Neural progenitor cell (in vitro differentiated cells): ENCODE measurements around the gene HPSE2. TPM values are rescaled to one million over a fixed set of nuclear protein-coding genes. Genes with fewer than 3 reads are reported as not detected.
A peak's percentile ranks its signal among the peaks of the same experiment; 100 is the strongest.

Source experiments
- DNase-seq: peaks from one replicate; pipeline ENCODE4 v3.0.0-alpha.2; 2016; ENCODE audit warnings: low spot score
- H2AFZ ChIP-seq: fragments of 200-600 bp; sonication (generic); replicated peaks from 2 replicates; pipeline ENCODE4 v1.6.1; 2016; ENCODE audit warnings: antibody characterized with exemption
- H3F3A ChIP-seq: fragments of 200-600 bp; sonication (generic); 2 replicates; pipeline ENCODE4 v1.6.1; 2016; ENCODE audit warnings: antibody characterized with exemption, low read depth
- H3K27ac ChIP-seq: fragments of 200-600 bp; sonication (generic); 2 replicates; pipeline ENCODE4 v1.5.1; 2016; ENCODE audit warnings: mild to moderate bottlenecking
- H3K27me3 ChIP-seq: fragments of 200-600 bp; sonication (generic); 2 replicates; pipeline ENCODE4 v1.6.1; 2016; ENCODE audit warnings: mild to moderate bottlenecking, moderate library complexity
- H3K36me3 ChIP-seq: fragments of 200-600 bp; sonication (generic); 2 replicates; pipeline ENCODE4 v1.5.1; 2016
- H3K4me1 ChIP-seq: fragments of 200-600 bp; sonication (generic); 2 replicates; pipeline ENCODE4 v1.6.1; 2016; ENCODE audit warnings: mixed run types
- H3K4me2 ChIP-seq: fragments of 200-600 bp; sonication (generic); 2 replicates; pipeline ENCODE4 v1.6.1; 2016
- H3K4me3 ChIP-seq: fragments of 200-600 bp; sonication (generic); 2 replicates; pipeline ENCODE4 v1.5.1; 2016
- H3K79me2 ChIP-seq: fragments of 200-600 bp; sonication (generic); 2 replicates; pipeline ENCODE4 v1.6.1; 2016; ENCODE audit warnings: low read depth
- H3K9ac ChIP-seq: fragments of 200-600 bp; sonication (generic); 2 replicates; pipeline ENCODE4 v1.6.1; 2016
- H3K9me3 ChIP-seq: fragments of 200-600 bp; sonication (generic); 2 replicates; pipeline ENCODE4 v1.5.1; 2016; ENCODE audit warnings: low read depth
- H4K20me1 ChIP-seq: fragments of 200-600 bp; sonication (generic); 2 replicates; pipeline ENCODE4 v1.6.1; 2016; ENCODE audit warnings: low read depth
- H3K27ac Mint-ChIP-seq: 3 replicates; pipeline ENCODE4 v1.8.0; 2021; ENCODE audit warnings: mixed read lengths
- H3K27me3 Mint-ChIP-seq: 2 replicates; pipeline ENCODE4 v1.8.0; 2022; ENCODE audit warnings: low read depth, mild to moderate bottlenecking, inconsistent platforms, moderate library complexity, mixed read lengths; ENCODE audit not compliant: insufficient read depth
- H3K36me3 Mint-ChIP-seq: 3 replicates; pipeline ENCODE4 v1.8.0; 2021; ENCODE audit warnings: mixed read lengths
- H3K4me1 Mint-ChIP-seq: 3 replicates; pipeline ENCODE4 v1.8.0; 2021; ENCODE audit warnings: mixed read lengths
- H3K4me3 Mint-ChIP-seq: 3 replicates; pipeline ENCODE4 v1.8.0; 2021; ENCODE audit warnings: mild to moderate bottlenecking, moderate library complexity, mixed read lengths
- H3K9me3 Mint-ChIP-seq: 3 replicates; pipeline ENCODE4 v1.8.0; 2020; ENCODE audit warnings: mixed read lengths
- EZH2 ChIP-seq: fragments of 200-600 bp; sonication (generic); IDR thresholded peaks from 2 replicates; pipeline ENCODE4 v1.6.1; 2017; ENCODE audit warnings: antibody characterized with exemption, mild to moderate bottlenecking, moderate library complexity
- EZH2phosphoT487 ChIP-seq: fragments of 200-600 bp; sonication (generic); IDR thresholded peaks from 2 replicates; pipeline ENCODE4 v1.6.1; 2017; ENCODE audit warnings: antibody characterized with exemption
- total RNA-seq: library from RNA; depleted of rRNA; stranded (reverse); fragments of >200 nt; gene quantifications from 2 replicates; pipeline ENCODE4 v1.2.3, GENCODE V29; 2015; ENCODE audit warnings: low replicate concordance
- TF ChIP-seq, protein P1 (sequence below): fragments of 200-600 bp; sonication (generic); IDR thresholded peaks from 2 replicates; pipeline ENCODE4 v1.5.1; 2017; ENCODE audit warnings: antibody characterized with exemption, mild to moderate bottlenecking

Gene HPSE2
- total RNA-seq, 1 donor from 2014 or later: 3.4 TPM

DNA sequence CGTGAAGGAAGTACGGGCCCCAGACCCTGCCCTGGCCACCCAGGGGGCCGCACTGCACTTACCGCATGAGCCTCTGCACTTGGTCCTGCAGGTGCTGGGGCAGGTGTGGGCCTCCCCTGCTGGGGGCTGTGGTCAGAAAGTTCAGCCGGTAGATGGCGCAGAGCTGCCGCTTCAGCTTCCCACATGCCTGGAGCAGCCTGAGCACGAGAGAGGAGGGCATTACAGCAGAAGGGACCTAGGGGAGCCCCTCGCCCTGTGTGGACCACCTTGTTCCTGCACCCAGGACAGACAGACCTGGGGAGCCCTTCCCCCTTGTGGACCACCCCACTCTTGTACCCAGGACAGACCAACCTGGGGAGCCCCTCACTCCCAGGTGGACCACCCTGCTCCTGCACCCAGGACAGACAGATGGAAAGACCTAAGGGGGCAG is 811.9 kb downstream of the HPSE2 start:
- Histone ChIP-seq H3K27me3 (no peaks in the 10 kb centered on the region), H3K4me3 (no peak overlapping the region), H3K9ac (no peak overlapping the region), H3F3A (no peaks in the 10 kb centered on the region), H3K27ac (no peak overlapping the region), H4K20me1 (no peaks in the 10 kb centered on the region), H3K79me2 (no peaks in the 10 kb centered on the region), H3K4me2 (no peak overlapping the region), H2AFZ (no peak overlapping the region), H3K4me1 (no peaks in the 10 kb centered on the region), H3K9me3 (no peaks in the 10 kb centered on the region), H3K36me3 (no peaks in the 10 kb centered on the region)
- H3K27me3 Mint-ChIP-seq: peaks cover 2% of the 10 kb centered on the region
- DNase-seq: peak; percentile 53
- H3K36me3 Mint-ChIP-seq: peaks cover 2% of the 10 kb centered on the region
- peaks cover 4% of the 10 kb centered on the region for H3K4me1 Mint-ChIP-seq
- no peaks in the 10 kb centered on the region for H3K9me3 Mint-ChIP-seq
- TF ChIP-seq EZH2phosphoT487 (no peak), EZH2 (no peak)
- TF ChIP-seq, protein P1, sequence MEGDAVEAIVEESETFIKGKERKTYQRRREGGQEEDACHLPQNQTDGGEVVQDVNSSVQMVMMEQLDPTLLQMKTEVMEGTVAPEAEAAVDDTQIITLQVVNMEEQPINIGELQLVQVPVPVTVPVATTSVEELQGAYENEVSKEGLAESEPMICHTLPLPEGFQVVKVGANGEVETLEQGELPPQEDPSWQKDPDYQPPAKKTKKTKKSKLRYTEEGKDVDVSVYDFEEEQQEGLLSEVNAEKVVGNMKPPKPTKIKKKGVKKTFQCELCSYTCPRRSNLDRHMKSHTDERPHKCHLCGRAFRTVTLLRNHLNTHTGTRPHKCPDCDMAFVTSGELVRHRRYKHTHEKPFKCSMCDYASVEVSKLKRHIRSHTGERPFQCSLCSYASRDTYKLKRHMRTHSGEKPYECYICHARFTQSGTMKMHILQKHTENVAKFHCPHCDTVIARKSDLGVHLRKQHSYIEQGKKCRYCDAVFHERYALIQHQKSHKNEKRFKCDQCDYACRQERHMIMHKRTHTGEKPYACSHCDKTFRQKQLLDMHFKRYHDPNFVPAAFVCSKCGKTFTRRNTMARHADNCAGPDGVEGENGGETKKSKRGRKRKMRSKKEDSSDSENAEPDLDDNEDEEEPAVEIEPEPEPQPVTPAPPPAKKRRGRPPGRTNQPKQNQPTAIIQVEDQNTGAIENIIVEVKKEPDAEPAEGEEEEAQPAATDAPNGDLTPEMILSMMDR: peak; percentile 65
- no peak overlapping the region for H3K4me3 Mint-ChIP-seq
- H3K27ac Mint-ChIP-seq: no peak overlapping the region

GRCh38 chr10:98422182-98422581 is 813.5 kb downstream of the HPSE2 start:
- H3K4me1 Mint-ChIP-seq: peaks cover 4% of the 10 kb centered on the region
- H3F3A ChIP-seq: no peaks in the 10 kb centered on the region
- H3K36me3 Mint-ChIP-seq: peaks cover 2% of the 10 kb centered on the region
- H3K27me3 Mint-ChIP-seq: peaks cover 3% of the 10 kb centered on the region
- H3K36me3 ChIP-seq: no peaks in the 10 kb centered on the region
- no peak overlapping the region for H3K9ac ChIP-seq
- H3K27ac ChIP-seq: no peak overlapping the region
- H3K4me1 ChIP-seq: no peaks in the 10 kb centered on the region
- no peak for DNase-seq
- H3K9me3 Mint-ChIP-seq: no peaks in the 10 kb centered on the region
- no peaks in the 10 kb centered on the region for H4K20me1 ChIP-seq
- no peak overlapping the region for H3K27ac Mint-ChIP-seq
- TF ChIP-seq, protein P1: no peak
- no peak for TF ChIP-seq EZH2phosphoT487
- TF ChIP-seq EZH2: no peak
- no peak overlapping the region for H3K4me2 ChIP-seq
- H3K79me2 ChIP-seq: no peaks in the 10 kb centered on the region
- no peak overlapping the region for H3K4me3 ChIP-seq
- no peak overlapping the region for H3K4me3 Mint-ChIP-seq
- no peak overlapping the region for H2AFZ ChIP-seq
- no peaks in the 10 kb centered on the region for H3K27me3 ChIP-seq
- H3K9me3 ChIP-seq: no peaks in the 10 kb centered on the region

- no peak for TF ChIP-seq EZH2
- no peak for TF ChIP-seq EZH2phosphoT487
- TF ChIP-seq, protein P1: no peak
- no peaks in the 10 kb centered on the region for H3K79me2 ChIP-seq
- no peak overlapping the region for H3K9ac ChIP-seq
- H3F3A ChIP-seq: peaks cover 3% of the 10 kb centered on the region
- Mint-ChIP-seq H3K4me3 (no peak overlapping the region), H3K36me3 (peaks cover 2% of the 10 kb centered on the region), H3K27ac (no peak overlapping the region), H3K4me1 (peaks cover 16% of the 10 kb centered on the region), H3K27me3 (peaks cover 4% of the 10 kb centered on the region), H3K9me3 (no peaks in the 10 kb centered on the region)
- no peak overlapping the region for H3K27ac ChIP-seq
- no peaks in the 10 kb centered on the region for H3K9me3 ChIP-seq
- DNase-seq: no peak
- no peaks in the 10 kb centered on the region for H4K20me1 ChIP-seq
- no peak overlapping the region for H3K4me2 ChIP-seq
- no peak overlapping the region for H3K4me3 ChIP-seq
- no peak overlapping the region for H2AFZ ChIP-seq
- H3K27me3 ChIP-seq: no peaks in the 10 kb centered on the region
- no peaks in the 10 kb centered on the region for H3K36me3 ChIP-seq
- no peaks in the 10 kb centered on the region for H3K4me1 ChIP-seq
These were observed 814.9 kb downstream of the HPSE2 start for GRCh38 chr10:98420786-98421185.
